SK-N-MC (cell line): ENCODE results near the gene IFIT1.

Experiments used
- DNase-seq: peaks from one replicate; pipeline ENCODE4 v3.0.0-alpha.2; 2011; ENCODE audit warnings: low read depth, low spot score
- H3K27ac ChIP-seq: fragments of 200-600 bp; sonication (generic); 2 replicates; pipeline ENCODE4 v1.5.1; 2016; ENCODE audit warnings: mixed run types
- H3K36me3 ChIP-seq: fragments of 200-600 bp; sonication (generic); 2 replicates; pipeline ENCODE4 v1.6.1; 2017; ENCODE audit warnings: antibody characterized with exemption, low read length, mixed read lengths; ENCODE audit not compliant: insufficient read depth
- H3K4me3 ChIP-seq: fragments of 200-600 bp; sonication (generic); 2 replicates; pipeline ENCODE4 v1.5.1; 2016
- H3K9ac ChIP-seq: fragments of 200-600 bp; sonication (generic); 2 replicates; pipeline ENCODE4 v1.8.0; 2017; ENCODE audit warnings: mixed run types, mixed read lengths; ENCODE audit not compliant: insufficient read length
- H3K9me3 ChIP-seq: fragments of 200-600 bp; sonication (generic); 2 replicates; pipeline ENCODE4 v1.6.1; 2017; ENCODE audit warnings: low read depth, mild to moderate bottlenecking, antibody characterized with exemption, low read length, moderate library complexity, mixed read lengths
- EZH2 ChIP-seq: fragments of 200-600 bp; sonication (generic); IDR thresholded peaks from one replicate; pipeline ENCODE4 v1.6.1; 2017; ENCODE audit warnings: antibody characterized with exemption
- FOXP2 ChIP-seq: optimal IDR thresholded peaks from 2 replicates; pipeline ENCODE3; 2011; ENCODE audit warnings: mild to moderate bottlenecking, moderate library complexity; ENCODE audit not compliant: insufficient read depth; ENCODE audit errors: extremely low read length, control extremely low read depth
- POLR2AphosphoS5 ChIP-seq: IDR thresholded peaks from 2 replicates; pipeline ENCODE4 v1.6.1; 2012; ENCODE audit warnings: mild to moderate bottlenecking, low read depth, low read length, borderline replicate concordance

The IFIT1 gene, protein sequence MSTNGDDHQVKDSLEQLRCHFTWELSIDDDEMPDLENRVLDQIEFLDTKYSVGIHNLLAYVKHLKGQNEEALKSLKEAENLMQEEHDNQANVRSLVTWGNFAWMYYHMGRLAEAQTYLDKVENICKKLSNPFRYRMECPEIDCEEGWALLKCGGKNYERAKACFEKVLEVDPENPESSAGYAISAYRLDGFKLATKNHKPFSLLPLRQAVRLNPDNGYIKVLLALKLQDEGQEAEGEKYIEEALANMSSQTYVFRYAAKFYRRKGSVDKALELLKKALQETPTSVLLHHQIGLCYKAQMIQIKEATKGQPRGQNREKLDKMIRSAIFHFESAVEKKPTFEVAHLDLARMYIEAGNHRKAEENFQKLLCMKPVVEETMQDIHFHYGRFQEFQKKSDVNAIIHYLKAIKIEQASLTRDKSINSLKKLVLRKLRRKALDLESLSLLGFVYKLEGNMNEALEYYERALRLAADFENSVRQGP

DNA sequence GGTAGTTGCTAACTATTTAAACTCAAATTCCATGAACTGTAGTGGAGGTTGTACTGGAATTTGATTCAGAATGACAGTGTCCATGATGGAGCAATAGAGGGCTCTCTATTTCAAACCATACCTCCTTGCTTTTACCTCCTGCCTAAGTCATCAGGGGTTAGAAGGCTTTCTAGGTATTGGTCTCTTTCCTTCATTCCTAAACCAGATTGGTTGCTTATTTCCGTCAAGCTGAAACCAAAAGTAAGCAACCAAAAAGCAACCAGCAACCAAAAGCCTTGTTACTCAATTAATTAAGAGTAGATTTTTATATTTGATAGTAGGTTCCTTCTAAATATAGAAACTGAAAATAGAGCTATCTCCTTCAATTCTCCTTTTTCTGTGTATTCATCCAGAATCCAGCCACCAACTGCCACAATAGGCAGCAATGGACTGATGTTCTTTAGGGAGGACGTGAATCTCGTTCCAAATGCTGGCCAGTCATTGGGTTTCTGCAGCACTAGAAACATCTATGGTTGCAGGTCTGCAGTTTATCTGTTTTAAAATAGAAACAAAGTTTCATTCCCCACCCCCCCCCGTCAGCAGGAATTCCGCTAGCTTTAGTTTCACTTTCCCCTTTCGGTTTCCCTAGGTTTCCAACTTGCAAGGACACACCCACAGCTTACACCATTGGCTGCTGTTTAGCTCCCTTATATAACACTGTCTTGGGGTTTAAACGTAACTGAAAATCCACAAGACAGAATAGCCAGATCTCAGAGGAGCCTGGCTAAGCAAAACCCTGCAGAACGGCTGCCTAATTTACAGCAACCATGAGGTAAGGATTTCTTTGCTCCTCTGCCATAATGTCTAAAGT lies at the start of gene IFIT1:
IFIT1 (plus strand) TSS at position 717 of the 850 bp plus-strand sequence; CDS start at position 807, 90 bp downstream.
- Histone ChIP-seq H3K4me3 (peak within 1 kb of the TSS; percentile 79), H3K9me3 (no peaks in the 10 kb centered on the region), H3K9ac (peak within 1 kb of the TSS; percentile 51), H3K27ac (no peak within 1 kb of the TSS; the same call in 1 of the 2 replicates), H3K36me3 (no peaks in the 10 kb centered on the region)
- TF ChIP-seq FOXP2 (no peak), POLR2AphosphoS5 (no peak), EZH2 (no peak)
- no peak for DNase-seq

DNA sequence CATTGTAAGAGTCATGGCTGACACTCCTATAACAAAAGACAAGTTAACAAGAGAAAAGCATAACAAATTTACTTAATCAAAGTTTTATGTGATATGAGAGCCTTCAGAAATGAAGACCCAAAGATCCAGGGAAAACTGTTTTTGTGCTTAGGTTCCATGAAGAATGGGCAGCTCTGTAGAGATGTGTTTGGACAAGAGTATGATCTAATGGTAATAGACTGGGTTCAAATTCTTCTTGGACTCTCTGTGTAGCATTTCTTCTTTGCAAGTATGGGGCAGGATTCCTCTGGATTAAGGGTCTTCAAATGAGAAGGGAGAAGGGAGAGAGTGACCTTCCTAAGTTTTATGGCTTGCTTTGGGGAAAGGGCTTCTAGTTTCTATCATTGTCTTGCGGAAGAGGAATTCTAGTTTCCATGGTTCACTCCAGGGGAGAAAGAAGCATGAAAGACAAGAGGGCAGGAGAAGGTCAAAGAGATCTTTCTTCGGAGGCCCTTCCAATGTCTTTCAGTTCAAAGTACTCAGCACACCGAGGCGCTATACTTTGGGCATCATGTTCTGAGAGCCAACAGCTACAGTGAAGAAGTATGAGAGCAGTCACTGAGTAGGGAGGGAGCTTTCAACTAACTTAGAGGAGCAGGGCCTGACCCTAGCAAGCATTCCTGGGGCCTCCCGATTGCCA lies 49.2 kb upstream of the IFIT1 start:
- H3K36me3 ChIP-seq = no peaks in the 10 kb centered on the region
- no peak for DNase-seq

DNA sequence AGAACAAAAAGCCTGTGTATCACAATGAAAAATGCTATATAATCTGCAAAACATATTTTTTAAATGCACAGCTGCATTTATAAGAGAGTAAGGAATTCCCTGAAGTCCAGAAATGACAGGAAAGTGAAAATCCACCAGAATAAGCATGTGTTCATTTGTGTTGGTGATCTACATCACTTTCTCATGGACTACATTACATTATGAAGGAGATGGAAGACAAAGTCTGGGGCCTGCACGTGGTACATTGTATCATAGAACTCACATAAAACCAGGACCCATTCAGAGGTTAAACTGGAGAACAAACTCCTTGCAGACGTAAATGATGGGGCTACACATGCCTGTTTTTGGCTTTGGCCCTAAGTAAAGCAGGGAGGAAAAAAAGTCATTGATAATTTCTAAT lies 48.3 kb upstream of the IFIT1 start:
- no peaks in the 10 kb centered on the region for H3K36me3 ChIP-seq
- H3K9me3 ChIP-seq = no peaks in the 10 kb centered on the region
- H3K27ac ChIP-seq = no peak overlapping the region
- no peak overlapping the region for H3K4me3 ChIP-seq
- no peak for DNase-seq
- no peak overlapping the region for H3K9ac ChIP-seq
- no peak for TF ChIP-seq POLR2AphosphoS5
- TF ChIP-seq FOXP2 = no peak
- no peak for TF ChIP-seq EZH2

More for the DNA sequence above, 49.2 kb upstream of the IFIT1 start:
- TF ChIP-seq POLR2AphosphoS5 (no peak), FOXP2 (no peak), EZH2 (no peak)
- Histone ChIP-seq H3K27ac (no peak overlapping the region), H3K9ac (no peak overlapping the region), H3K4me3 (no peak overlapping the region), H3K9me3 (no peaks in the 10 kb centered on the region)

DNA sequence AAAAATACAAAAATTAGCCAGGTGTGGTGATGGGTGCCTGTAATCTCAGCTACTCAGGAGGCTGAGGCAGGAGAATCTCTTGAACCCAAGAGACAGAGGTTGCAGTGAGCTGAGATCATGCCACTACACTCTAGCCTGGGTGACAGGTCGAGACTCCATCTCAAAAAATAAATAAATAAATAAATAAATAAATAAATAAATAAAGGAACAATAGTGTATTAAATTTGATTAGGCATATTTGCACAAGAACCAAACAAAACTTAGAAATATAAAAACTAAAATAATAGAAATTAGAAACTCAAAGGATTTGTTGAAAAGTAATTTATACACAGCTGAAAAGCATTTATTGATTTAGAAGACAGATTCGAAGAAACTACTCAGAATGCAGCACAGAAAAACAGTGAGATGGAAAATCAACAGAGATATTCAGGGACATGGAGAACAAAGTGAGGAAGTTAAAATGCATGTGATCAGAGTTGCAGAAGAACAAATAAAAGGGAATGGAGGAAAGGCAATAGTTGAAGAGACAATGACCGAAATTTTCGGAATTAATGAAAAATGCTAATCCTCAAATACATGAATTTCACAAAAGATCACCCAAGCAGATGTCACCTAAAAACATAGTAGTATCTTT lies 46.9 kb upstream of the IFIT1 start:
- Histone ChIP-seq H3K27ac (peak overlapping the region; percentile 82; the same call in 1 of the 2 replicates), H3K9me3 (no peaks in the 10 kb centered on the region), H3K9ac (no peak overlapping the region), H3K4me3 (no peak overlapping the region), H3K36me3 (no peaks in the 10 kb centered on the region)
- no peak for DNase-seq
- TF ChIP-seq FOXP2 (no peak), POLR2AphosphoS5 (no peak), EZH2 (no peak)

DNA sequence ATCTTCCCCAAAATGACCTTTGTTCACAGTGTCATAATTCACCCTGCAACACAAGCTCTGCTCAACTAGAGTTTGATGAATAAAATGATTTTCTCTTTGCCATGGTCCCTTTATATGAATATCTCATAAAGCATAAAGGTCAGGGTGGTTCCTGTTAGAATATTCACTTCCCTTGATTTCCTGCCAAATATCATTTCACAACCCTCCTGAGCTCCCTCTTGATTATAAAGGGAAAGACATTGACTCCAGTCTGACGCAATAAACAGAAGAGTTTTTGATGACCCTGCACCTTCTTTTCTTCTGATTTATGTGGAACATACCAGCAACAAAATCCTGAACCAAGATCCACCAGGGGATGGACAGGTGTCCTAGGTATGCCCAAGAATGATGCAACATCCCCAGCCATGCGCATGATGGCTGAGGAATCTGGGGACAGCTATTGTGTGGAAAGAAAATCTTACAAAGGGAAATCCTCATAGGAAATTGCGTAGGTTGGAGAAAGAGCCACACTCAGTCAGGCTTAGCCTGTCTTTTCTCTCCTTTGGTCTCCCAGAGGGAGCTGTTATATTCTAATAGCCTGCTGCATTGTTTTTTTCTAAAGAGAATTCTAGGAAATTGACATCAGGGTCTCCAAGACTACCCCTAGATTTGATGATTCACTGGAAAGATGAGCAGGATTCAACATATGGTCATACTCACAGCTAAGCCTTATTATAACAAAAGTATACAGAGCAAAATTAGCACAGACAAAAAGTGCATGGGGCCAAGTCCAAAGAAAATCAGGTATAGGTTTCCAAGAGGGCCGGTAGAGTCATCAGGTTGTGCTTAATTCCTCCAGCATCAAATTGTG lies 45.8 kb upstream of the IFIT1 start:
- Histone ChIP-seq H3K4me3 (peak overlapping the region; percentile 25; the same call in 1 of the 2 replicates), H3K27ac (peak overlapping the region; percentile 82), H3K9me3 (no peaks in the 10 kb centered on the region), H3K9ac (no peak overlapping the region), H3K36me3 (no peaks in the 10 kb centered on the region)
- DNase-seq = peak; percentile 52
- TF ChIP-seq POLR2AphosphoS5 (no peak), FOXP2 (no peak), EZH2 (no peak)

DNA sequence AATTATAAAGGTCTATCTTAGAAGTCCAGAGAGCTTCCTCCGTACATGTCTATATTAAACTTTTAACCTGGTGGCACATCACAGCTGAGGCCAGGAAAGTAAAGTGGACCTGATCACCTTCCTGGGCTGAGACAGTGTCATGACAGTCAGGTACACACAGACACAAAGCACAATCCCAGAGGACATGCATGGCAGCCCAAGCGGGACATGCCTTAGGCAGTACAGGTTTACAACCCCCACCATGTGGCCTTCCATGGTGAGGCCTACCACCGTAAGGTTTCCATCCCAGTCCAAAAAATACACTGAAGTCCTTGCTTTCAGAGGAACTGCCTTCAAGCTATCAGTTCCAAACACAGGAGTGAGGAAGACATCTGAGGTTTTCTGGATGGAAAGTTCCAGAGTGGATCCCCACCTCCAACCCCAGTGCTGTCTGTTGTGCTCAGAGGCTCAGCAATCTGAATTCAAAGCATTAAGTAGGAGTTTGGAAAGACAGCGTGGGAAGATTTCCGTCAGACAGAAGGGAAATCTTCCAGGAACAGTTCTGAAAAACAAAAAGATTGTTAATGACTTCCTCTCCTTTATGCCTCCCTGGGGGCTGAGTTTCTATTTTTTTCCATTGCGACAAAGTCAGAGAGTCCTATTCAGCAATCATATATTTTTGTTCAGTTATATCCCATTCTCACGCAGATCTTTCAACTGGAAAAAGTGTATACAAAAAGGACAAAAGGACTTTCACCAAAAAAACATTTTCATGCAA lies 44.5 kb upstream of the IFIT1 start:
- no peak overlapping the region for H3K9ac ChIP-seq
- H3K4me3 ChIP-seq = no peak overlapping the region
- no peak for DNase-seq
- no peaks in the 10 kb centered on the region for H3K36me3 ChIP-seq
- no peaks in the 10 kb centered on the region for H3K9me3 ChIP-seq
- H3K27ac ChIP-seq = no peak overlapping the region
- no peak for TF ChIP-seq FOXP2
- TF ChIP-seq EZH2 = no peak
- TF ChIP-seq POLR2AphosphoS5 = no peak
